Ovary (tissue), 3 donors: ENCODE data around the gene TTC23.

Experiments
- EP300 ChIP-seq: sonication (generic); formaldehyde crosslinking; IDR thresholded peaks from one replicate; pipeline ENCODE4 v1.6.1; 2017; ENCODE audit warnings: antibody characterized with exemption
- POLR2A ChIP-seq: fragments of 450-650 bp; IDR thresholded peaks from one replicate; pipeline ENCODE4 v1.6.1; 2017; ENCODE audit warnings: antibody characterized with exemption, mild to moderate bottlenecking, moderate library complexity
- TF ChIP-seq, protein P1 (sequence below), 3 donors: fragments of 450-650 bp in 2 of 3; fragments of 200-600 bp in 1 of 3; IDR thresholded peaks; one replicate each; pipeline versions ENCODE4 v1.5.1 to v1.8.0; 2016 to 2022; ENCODE audit warnings: antibody characterized with exemption in 3 of 3, mild to moderate bottlenecking in 1 of 3
- donor health status: DM: no; HTN: no; CAD: no.

GRCh38 chr15:99103279-99103678 is 146.1 kb downstream of the TTC23 start:
- TF ChIP-seq EP300 = no peak
- TF ChIP-seq, protein P1, sequence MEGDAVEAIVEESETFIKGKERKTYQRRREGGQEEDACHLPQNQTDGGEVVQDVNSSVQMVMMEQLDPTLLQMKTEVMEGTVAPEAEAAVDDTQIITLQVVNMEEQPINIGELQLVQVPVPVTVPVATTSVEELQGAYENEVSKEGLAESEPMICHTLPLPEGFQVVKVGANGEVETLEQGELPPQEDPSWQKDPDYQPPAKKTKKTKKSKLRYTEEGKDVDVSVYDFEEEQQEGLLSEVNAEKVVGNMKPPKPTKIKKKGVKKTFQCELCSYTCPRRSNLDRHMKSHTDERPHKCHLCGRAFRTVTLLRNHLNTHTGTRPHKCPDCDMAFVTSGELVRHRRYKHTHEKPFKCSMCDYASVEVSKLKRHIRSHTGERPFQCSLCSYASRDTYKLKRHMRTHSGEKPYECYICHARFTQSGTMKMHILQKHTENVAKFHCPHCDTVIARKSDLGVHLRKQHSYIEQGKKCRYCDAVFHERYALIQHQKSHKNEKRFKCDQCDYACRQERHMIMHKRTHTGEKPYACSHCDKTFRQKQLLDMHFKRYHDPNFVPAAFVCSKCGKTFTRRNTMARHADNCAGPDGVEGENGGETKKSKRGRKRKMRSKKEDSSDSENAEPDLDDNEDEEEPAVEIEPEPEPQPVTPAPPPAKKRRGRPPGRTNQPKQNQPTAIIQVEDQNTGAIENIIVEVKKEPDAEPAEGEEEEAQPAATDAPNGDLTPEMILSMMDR (IDR thresholded peaks at IDR 0.05) = no peak
- no peak for TF ChIP-seq POLR2A
